HG02970 (cell line): Measurements from ENCODE around the gene PPP3CA.

ENCODE experiments used
- ATAC-seq: cut with Tn5 transposase; IDR thresholded peaks from one replicate; pipeline ENCODE4 v1.9.1; 2021; ENCODE audit warnings: mild to moderate bottlenecking, moderate library complexity, moderate number of reproducible peaks; ENCODE audit not compliant: unreplicated experiment, low FRiP score

Gene PPP3CA

GRCh38 chr4:101289306-101289705 is 58.0 kb downstream of the PPP3CA start:
- ATAC-seq = no peak

DNA sequence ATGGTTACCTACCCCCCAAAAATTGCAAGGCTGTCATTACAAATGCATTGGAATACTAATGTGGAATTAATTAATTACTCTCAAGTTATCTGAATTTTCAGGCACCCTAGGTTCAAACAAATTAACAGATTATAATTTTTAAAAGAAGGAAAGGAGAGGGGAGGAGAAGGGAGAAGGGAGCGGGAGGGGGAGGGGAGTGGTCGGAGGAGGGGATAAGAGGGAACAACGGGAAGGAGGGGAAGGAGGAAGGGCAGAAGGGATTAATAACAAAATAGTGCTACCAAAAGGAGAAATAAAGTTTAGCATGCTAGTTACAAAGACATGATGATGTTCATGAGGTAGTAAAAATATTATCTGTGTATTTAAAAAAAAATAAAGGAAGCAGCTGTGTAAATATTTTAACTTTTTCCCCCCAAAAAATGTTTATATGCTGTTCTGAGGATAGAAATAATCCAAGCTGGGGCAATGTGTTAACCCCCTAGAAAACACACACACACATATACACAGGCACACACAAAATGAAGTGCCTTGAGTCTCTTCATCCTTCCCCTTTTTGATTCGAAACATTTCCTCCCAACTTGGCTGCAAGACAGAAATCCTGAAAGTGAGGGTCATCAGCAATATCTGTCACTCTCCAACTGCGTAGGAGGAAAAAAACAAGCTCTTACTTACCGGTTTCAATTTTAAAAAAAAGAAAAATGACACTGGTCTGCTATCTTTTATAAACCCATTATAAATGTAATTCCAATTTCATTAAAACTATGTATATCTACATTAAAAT is 58.8 kb downstream of the PPP3CA start:
- ATAC-seq = no peak

GRCh38 chr4:101287324-101287723 is 60.0 kb downstream of the PPP3CA start:
- ATAC-seq = no peak

DNA sequence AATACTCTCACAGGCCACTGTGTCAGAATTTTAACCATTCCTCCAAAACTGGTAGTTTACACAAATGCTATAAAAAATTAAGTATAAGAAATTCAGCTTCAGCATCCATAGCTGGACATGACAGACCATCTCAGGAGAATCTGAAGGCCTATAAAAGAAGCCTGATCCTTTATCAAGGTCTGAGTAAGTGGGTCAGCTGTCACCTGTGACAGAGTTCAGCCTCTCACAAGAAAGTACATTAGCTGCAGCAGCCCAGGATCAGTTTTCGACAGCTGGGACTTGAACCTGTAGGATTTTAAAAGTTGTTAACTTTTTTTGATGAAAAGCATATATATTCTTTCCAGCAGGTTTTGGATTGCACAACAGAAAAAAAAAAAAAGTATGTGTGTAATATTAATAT is 60.7 kb downstream of the PPP3CA start:
- ATAC-seq = no peak

GRCh38 chr4:101285985-101286384 is 61.3 kb downstream of the PPP3CA start:
- ATAC-seq = no peak

DNA sequence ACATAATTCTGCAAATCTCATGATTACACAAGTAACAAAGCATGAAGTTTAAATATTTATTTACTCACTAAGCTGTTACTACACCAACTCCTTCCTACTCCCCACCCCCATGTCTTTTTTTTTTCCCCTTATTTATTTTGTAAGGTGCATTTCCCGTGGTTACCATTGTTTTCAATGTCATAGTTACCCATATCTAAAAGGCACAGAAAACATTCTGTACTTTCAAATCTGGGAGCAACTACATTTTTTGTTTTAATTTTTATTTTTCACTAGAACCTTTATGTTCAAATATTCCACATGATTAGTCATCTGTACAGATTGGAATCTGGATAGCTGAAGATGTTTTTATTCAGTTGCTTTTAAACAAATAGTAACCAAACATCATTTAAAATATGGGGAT is 62.8 kb downstream of the PPP3CA start:
- ATAC-seq = no peak

GRCh38 chr4:101283434-101283833 is 63.9 kb downstream of the PPP3CA start:
- ATAC-seq = no peak

DNA sequence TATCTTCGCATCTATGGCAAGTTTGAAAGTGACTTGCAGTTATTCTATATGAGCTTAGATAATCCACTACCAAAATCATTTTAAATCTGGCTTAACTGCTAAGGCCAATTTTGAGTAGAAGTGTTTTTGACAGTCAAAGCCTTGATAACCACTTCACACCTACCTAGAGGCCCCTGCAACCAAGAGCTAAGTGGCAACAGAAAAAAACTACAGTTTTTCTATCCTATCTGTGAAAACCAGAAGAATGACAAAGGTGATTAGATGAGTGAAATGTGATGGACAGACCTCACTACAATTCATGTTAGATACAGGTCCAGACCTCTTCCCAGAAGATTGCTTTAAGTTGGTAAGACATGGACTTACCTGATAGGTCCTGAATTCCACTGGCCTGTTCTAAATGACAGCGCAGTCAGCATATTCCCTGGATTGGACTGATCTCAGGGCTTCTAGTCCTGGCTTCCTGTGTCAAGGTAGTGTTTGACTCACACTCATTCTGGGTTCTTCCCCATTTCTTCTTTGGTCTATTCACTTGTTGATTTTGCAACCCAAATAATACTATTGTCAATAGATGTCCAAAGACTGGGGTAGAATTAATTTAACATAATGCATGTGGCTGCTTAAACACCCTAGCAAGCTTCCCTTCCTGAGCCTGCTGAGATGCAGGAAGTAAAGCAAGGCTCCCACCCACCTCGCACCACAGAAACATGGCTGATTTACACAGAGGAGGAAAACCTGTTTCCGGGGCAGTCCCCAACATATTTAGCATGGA is 65.1 kb downstream of the PPP3CA start:
- no peak for ATAC-seq

DNA sequence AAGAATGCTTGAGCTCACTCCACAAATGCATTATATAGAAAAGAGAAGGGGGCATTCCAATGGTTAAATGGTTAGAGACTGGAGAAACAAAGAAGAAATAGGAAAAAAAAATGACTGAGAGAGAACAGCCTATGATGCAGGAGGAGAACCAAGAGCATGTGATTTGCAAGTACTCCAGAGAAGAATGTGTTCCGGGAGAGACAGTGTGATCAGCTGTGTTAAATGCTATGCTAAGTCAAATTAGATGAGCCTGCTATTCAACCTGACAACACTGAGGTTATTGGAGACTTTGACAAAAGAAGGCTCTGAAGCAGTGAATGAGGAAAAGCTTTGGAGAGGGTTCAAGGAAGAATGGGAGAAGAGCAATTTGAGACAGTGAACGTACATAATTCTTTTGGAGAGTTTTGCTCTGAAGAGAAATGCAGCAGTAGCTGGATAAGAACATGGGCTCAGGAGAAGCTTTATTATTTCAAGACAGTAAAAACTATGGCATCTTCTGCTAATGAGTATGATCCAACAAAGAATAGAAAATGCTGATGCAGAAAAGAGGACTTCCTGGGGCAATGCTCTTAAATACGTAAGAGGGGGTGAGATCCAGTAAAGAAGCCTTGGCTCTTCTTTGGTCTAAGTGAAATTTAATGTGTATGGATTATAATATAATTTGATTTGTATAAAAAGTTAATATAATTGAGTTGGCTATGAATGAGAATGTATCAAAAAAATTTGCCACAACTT is 66.3 kb downstream of the PPP3CA start:
- ATAC-seq = no peak

GRCh38 chr4:101279377-101279871 is 67.9 kb downstream of the PPP3CA start:
- no peak for ATAC-seq

- ATAC-seq = no peak
These were observed 69.7 kb downstream of the PPP3CA start for GRCh38 chr4:101277671-101278070.

DNA sequence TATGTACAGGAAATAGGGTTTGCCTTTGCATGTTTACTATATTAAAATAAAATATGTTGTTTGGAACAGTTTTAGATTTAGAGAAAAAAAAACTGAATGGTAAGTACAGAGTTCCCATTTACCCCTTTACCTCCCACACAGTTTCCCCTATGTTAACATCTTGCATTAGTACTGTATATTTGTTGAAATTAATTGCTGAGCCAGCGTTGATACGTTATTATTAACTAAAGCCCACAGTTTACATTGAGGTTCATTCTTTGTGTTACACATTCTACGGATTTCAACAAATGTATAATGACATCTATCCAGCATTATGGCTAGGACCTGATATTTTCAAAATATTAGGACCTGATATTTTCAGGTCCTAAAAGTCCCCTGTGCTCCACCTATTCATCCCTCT is 70.7 kb downstream of the PPP3CA start:
- ATAC-seq = no peak

GRCh38 chr4:101274888-101275752 is 72.2 kb downstream of the PPP3CA start:
- ATAC-seq = no peak

DNA sequence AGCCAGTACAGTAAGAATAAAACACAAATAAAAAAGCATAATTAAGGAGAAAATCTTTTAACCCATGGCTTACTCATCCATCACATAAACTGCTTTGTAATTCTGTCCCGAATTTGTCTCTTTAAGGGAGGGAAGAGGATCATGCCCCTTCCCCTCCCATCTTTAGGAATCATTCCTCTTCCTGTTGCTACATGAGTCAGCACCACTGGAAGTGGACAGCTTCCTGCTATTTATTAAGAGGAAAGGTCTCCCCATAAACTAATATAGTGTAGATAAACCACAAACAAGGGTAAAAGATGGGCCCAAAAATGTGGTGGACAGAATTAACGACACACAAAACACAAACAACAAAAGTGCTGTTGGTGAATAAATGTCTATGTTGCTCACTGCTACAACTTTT is 75.8 kb downstream of the PPP3CA start:
- no peak for ATAC-seq

DNA sequence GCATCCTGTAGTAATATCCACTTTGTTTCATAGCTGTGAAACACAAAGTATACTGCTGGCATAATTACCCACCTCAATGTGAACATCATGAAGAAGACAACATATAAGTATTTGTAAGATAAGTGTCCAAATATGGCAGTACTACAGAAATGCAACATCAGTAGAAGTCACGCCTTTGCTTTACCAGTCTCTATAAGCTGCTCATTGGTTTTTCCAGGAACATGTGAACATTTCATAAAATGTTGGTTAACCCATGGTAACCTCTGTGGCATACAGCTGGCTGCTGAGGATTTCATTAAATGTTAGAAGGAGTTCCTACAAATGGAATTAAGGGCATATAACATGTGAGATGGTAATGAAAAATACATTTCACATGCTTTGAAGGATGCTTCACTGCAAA is 77.6 kb downstream of the PPP3CA start:
- ATAC-seq = no peak

GRCh38 chr4:101265816-101266172 is 81.5 kb downstream of the PPP3CA start:
- no peak for ATAC-seq

DNA sequence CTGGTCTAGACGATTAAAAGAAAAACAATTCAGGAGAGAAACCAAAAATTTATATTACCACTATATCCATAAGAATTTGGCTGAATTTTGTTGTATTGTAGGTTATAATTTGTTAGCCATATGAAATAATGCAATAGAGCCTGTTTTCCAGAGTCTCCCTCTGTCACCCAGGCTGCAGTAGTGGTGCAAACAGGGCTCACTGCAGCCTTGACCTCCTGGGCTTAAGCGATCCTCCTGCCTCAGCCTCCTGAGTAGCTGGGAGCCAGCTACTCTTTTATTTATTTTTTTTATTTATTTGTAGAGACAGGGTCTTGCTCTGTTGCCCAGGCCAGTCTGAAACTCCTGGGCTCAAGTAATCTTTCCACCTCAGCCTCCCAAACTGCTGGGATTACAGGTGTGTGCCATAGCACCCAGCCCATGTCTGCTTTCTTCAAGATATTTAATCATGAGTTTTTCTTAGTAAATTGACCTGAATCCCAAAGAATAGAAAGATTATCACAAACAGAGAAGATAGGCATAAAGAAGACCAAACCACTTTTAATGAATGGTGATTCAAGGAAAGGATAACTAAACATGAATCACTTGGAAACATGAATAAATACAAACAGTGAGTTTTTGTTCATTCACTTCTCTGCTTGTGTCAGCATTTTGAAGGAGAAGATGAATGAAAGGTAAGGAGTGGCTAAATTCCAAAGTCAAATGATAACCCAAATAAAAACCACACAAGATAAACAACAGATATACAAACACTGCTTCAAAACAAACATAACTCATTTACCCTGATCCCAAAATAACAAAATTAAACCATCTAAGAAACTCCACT is 82.1 kb downstream of the PPP3CA start:
- ATAC-seq = no peak

- no peak for ATAC-seq
These were observed 82.8 kb downstream of the PPP3CA start for GRCh38 chr4:101264512-101264911.

DNA sequence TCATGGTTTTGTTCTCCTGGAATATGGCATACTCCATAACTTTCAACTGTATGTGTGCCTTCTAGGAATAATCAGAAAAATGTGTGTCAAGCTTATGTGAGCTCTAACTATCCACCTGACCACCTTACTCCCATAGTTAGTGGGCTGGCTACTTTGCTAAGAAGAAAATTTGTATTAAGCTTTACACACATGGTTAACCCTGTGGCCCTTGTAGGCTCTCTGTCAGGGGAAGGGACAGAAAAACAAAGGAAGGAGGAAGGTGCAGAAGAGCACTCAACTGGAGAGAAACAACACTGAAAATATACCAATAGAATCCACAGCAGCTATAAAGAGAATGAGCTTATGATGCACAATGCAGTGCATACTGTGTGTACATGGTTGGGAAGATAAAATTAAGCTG is 84.6 kb downstream of the PPP3CA start:
- ATAC-seq = no peak
